Parathyroid adenoma (tissue), 2 donors: ENCODE results near the gene CHST9.

Source experiments
- H2AFZ ChIP-seq: fragments of 300-600 bp; sonication (generic); one replicate; pipeline ENCODE4 v1.7.0; 2017; ENCODE audit warnings: antibody characterized with exemption, mild to moderate bottlenecking
- H3K27ac ChIP-seq: fragments of 300-600 bp; sonication (generic); one replicate; pipeline ENCODE4 v1.7.0; 2017
- H3K27me3 ChIP-seq: fragments of 300-600 bp; sonication (generic); one replicate; pipeline ENCODE4 v1.7.0; 2017; ENCODE audit warnings: low read length; ENCODE audit not compliant: control insufficient read depth, insufficient read depth
- H3K36me3 ChIP-seq: fragments of 300-600 bp; sonication (generic); one replicate; pipeline ENCODE4 v1.7.0; 2017; ENCODE audit warnings: low read length; ENCODE audit not compliant: control insufficient read depth, insufficient read depth
- H3K4me1 ChIP-seq: fragments of 300-600 bp; sonication (generic); one replicate; pipeline ENCODE4 v1.7.0; 2017; ENCODE audit warnings: control low read depth
- H3K4me2 ChIP-seq: fragments of 300-600 bp; sonication (generic); one replicate; pipeline ENCODE4 v1.7.0; 2017; ENCODE audit warnings: low read length
- H3K4me3 ChIP-seq: fragments of 300-600 bp; sonication (generic); one replicate; pipeline ENCODE4 v1.7.0; 2017; ENCODE audit warnings: low read depth, low read length
- H3K79me2 ChIP-seq: fragments of 300-600 bp; sonication (generic); one replicate; pipeline ENCODE4 v1.7.0; 2017; ENCODE audit warnings: control low read depth
- H3K9ac ChIP-seq: fragments of 300-600 bp; sonication (generic); one replicate; pipeline ENCODE4 v1.7.0; 2017; ENCODE audit warnings: mild to moderate bottlenecking
- H3K9me3 ChIP-seq: fragments of 300-600 bp; sonication (generic); one replicate; pipeline ENCODE4 v1.7.0; 2017; ENCODE audit warnings: low read length; ENCODE audit not compliant: control insufficient read depth
- TF ChIP-seq, protein P1 (sequence below): fragments of 300-600 bp; sonication (generic); IDR thresholded peaks from one replicate; pipeline ENCODE4 v1.7.0; 2017; ENCODE audit warnings: antibody characterized with exemption, mild to moderate bottlenecking
- donor health status: primary hyperparathyroidism.

Gene CHST9

DNA sequence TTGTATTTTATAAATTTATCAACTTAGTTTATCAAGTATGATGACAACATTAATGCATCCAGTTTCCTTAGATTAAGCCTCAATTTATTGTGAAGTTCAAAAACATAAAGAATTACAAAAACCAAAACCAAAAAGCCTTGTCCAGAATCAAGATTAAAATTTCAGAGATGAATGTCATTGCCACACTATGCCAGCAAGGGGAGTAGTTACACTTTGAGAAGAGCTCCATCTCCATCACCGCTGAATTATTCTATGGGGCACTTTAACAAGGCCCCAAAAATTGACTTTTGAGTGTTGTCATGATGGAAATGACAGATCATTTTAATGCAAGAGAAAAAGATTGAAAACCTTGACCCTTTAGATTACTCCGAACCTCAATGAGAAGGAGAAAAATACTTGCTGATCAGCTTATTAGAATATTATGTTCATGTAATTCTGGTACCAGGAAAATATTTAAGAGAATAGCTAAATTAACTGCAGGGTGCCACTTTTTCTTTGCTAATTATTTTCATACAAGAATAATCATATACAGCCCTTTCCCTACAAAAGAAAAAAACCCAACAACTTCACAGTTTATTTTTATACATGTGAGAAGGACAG, 167.1 kb downstream of the CHST9 start:
- Histone ChIP-seq H3K9ac (no peak overlapping the region), H3K27me3 (no peaks in the 10 kb centered on the region), H3K79me2 (no peaks in the 10 kb centered on the region), H3K36me3 (no peaks in the 10 kb centered on the region), H3K4me2 (no peak overlapping the region), H3K27ac (no peak overlapping the region), H2AFZ (no peak overlapping the region), H3K4me3 (no peak overlapping the region), H3K9me3 (no peaks in the 10 kb centered on the region), H3K4me1 (no peaks in the 10 kb centered on the region)
- TF ChIP-seq, protein P1, sequence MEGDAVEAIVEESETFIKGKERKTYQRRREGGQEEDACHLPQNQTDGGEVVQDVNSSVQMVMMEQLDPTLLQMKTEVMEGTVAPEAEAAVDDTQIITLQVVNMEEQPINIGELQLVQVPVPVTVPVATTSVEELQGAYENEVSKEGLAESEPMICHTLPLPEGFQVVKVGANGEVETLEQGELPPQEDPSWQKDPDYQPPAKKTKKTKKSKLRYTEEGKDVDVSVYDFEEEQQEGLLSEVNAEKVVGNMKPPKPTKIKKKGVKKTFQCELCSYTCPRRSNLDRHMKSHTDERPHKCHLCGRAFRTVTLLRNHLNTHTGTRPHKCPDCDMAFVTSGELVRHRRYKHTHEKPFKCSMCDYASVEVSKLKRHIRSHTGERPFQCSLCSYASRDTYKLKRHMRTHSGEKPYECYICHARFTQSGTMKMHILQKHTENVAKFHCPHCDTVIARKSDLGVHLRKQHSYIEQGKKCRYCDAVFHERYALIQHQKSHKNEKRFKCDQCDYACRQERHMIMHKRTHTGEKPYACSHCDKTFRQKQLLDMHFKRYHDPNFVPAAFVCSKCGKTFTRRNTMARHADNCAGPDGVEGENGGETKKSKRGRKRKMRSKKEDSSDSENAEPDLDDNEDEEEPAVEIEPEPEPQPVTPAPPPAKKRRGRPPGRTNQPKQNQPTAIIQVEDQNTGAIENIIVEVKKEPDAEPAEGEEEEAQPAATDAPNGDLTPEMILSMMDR = no peak

- TF ChIP-seq, protein P1 = no peak
- H3K79me2 ChIP-seq = no peaks in the 10 kb centered on the region
Observed at GRCh38 chr18:27014841-27015240, 170.3 kb downstream of the CHST9 start.

GRCh38 chr18:27010784-27011183, 174.3 kb downstream of the CHST9 start:
- H3K4me2 ChIP-seq = no peak overlapping the region
- H2AFZ ChIP-seq = no peak overlapping the region
- H3K4me3 ChIP-seq = no peak overlapping the region
- H3K36me3 ChIP-seq = no peaks in the 10 kb centered on the region
- no peaks in the 10 kb centered on the region for H3K79me2 ChIP-seq
- H3K27ac ChIP-seq = no peak overlapping the region
- no peaks in the 10 kb centered on the region for H3K9me3 ChIP-seq
- no peaks in the 10 kb centered on the region for H3K4me1 ChIP-seq
- TF ChIP-seq, protein P1 = no peak
- no peak overlapping the region for H3K9ac ChIP-seq
- no peaks in the 10 kb centered on the region for H3K27me3 ChIP-seq

More at GRCh38 chr18:27014841-27015240, 170.3 kb downstream of the CHST9 start:
- Histone ChIP-seq H3K9ac (no peak overlapping the region), H3K36me3 (no peaks in the 10 kb centered on the region), H3K4me3 (no peak overlapping the region), H3K4me1 (no peaks in the 10 kb centered on the region), H2AFZ (no peak overlapping the region), H3K9me3 (no peaks in the 10 kb centered on the region), H3K4me2 (no peak overlapping the region), H3K27ac (no peak overlapping the region), H3K27me3 (no peaks in the 10 kb centered on the region)

- Histone ChIP-seq H2AFZ (no peak overlapping the region), H3K27ac (no peak overlapping the region), H3K27me3 (no peaks in the 10 kb centered on the region), H3K4me1 (no peaks in the 10 kb centered on the region), H3K9me3 (no peaks in the 10 kb centered on the region), H3K79me2 (no peaks in the 10 kb centered on the region), H3K9ac (no peak overlapping the region), H3K4me2 (no peak overlapping the region), H3K36me3 (no peaks in the 10 kb centered on the region), H3K4me3 (no peak overlapping the region)
- TF ChIP-seq, protein P1 = no peak
Observed at GRCh38 chr18:27009293-27009692, 175.8 kb downstream of the CHST9 start.

DNA sequence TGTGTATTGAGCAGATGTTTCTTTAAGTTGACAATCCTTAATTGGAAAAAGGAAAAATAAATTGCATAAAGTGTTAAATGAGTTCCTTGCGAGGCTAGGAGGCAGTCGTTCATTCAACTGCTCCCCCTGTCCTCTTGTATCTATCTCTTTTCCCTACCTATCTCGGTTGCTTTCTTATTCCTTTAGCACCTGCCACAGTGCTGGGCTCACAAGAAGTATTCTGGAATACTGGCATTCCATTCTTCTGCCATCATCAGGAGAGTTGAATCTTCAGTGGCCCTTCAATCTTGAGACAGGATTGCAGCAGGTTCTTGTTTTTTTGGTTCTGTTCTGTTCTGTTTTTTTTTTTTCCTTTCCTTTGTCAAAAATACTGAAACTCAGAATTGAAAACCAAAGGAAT, 176.5 kb downstream of the CHST9 start:
- no peak overlapping the region for H3K4me2 ChIP-seq
- H3K36me3 ChIP-seq = no peaks in the 10 kb centered on the region
- no peak overlapping the region for H3K27ac ChIP-seq
- H3K9me3 ChIP-seq = no peaks in the 10 kb centered on the region
- H3K9ac ChIP-seq = no peak overlapping the region
- TF ChIP-seq, protein P1 = no peak
- no peak overlapping the region for H2AFZ ChIP-seq
- no peak overlapping the region for H3K4me3 ChIP-seq
- no peaks in the 10 kb centered on the region for H3K27me3 ChIP-seq
- H3K79me2 ChIP-seq = no peaks in the 10 kb centered on the region
- H3K4me1 ChIP-seq = no peaks in the 10 kb centered on the region
